ENCODE measurements around the gene NCAPD3. TPM values are rescaled to one million over a fixed set of nuclear protein-coding genes. Genes with fewer than 3 reads are reported as not detected.

The NCAPD3 gene
- total and polyA plus RNA-seq, 9 of the 15 experiments (the other 6 are each of a cell fraction or from before 2014, with no cell fraction given) = 23.6 to 80.6 (median 58.6) TPM

DNA sequence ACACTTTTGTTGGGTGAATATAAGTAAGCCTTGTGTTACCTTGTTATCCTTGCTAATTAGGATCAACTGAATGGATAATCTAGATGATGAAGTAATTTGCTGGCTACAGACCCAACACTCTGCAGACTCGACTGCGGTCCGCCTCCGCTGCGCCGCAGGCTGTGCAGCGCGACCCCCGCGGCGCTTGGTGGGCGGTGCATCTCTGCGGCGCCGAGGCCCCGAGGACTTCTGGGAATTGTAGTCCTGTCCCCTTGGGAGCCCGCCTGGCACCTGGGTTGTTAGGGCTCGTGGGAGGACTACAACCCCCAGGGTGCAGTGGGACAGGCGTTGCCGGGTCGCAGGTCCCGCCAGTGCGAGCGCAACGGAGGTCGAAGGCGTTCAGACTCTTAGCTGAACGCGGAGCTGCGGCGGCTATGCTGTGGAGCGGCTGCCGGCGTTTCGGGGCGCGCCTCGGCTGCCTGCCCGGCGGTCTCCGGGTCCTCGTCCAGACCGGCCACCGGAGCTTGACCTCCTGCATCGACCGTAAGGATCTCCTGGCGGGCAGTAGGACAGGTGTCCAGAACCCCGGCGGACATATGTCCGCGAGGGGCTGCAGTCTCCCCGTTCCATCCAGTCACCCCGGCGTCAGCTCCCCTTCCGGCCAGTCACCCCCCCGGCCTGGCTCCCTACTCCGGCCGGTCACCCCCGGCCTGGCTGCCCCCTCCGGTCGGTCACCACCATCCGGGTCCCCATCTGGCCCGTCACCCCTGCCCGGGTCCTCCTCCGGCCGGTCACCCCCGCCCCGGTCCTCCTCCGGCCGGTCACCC, 29.6 kb upstream of the NCAPD3 start, which contains the start of the genes ACAD8 and THYN1 (continued):
- no peak for TF ChIP-seq ZNF318 (IDR thresholded peaks at IDR 0.05; ENCODE audit: borderline replicate concordance in 1 of 2, low read depth in 1 of 2)
- TF ChIP-seq DDX20 (tag; IDR thresholded peaks at IDR 0.05; ENCODE audit: low read depth) = no peak
- TF ChIP-seq GABPB2 (CRISPR knock-in tag; conservative IDR thresholded peaks at IDR 0.05) = no peak
- TF ChIP-seq TFAP4 (CRISPR knock-in tag; IDR thresholded peaks at IDR 0.05; ENCODE audit: borderline replicate concordance) = peak; percentile 71; the same call in 1 of the 2 replicates
- no peak for TF ChIP-seq PRMT5 (CRISPR knock-in tag; IDR thresholded peaks at IDR 0.05)
- TF ChIP-seq JUN (IDR thresholded peaks at IDR 0.05; ENCODE audit: borderline replicate concordance, low read depth, low read length) = no peak
- no peak for TF ChIP-seq JUN (CRISPR knock-in tag; IDR thresholded peaks at IDR 0.05; ENCODE audit: borderline replicate concordance)
- no peak for TF ChIP-seq TFAM (CRISPR knock-in tag; conservative IDR thresholded peaks at IDR 0.05)
- no peak for TF ChIP-seq GATAD2A (IDR thresholded peaks at IDR 0.05)
- TF ChIP-seq, protein P1, sequence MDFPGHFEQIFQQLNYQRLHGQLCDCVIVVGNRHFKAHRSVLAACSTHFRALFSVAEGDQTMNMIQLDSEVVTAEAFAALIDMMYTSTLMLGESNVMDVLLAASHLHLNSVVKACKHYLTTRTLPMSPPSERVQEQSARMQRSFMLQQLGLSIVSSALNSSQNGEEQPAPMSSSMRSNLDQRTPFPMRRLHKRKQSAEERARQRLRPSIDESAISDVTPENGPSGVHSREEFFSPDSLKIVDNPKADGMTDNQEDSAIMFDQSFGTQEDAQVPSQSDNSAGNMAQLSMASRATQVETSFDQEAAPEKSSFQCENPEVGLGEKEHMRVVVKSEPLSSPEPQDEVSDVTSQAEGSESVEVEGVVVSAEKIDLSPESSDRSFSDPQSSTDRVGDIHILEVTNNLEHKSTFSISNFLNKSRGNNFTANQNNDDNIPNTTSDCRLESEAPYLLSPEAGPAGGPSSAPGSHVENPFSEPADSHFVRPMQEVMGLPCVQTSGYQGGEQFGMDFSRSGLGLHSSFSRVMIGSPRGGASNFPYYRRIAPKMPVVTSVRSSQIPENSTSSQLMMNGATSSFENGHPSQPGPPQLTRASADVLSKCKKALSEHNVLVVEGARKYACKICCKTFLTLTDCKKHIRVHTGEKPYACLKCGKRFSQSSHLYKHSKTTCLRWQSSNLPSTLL (IDR thresholded peaks at IDR 0.05) = no peak
- no peak for TF ChIP-seq MCM3 (IDR thresholded peaks at IDR 0.05)
- peak; percentile 68 for TF ChIP-seq SUPT5H (IDR thresholded peaks at IDR 0.05)
